IMR-90 (cell line): Measurements from ENCODE around the gene C12orf56. TPM values are rescaled to one million over a fixed set of nuclear protein-coding genes. Genes with fewer than 3 reads are reported as not detected.

Experiments used
- ATAC-seq: fragments of 200-7000 bp; cut with Tn5 transposase; 2 replicates; pipeline ENCODE4 v1.9.1; 2020; ENCODE audit warnings: low read depth, mild to moderate bottlenecking, moderate library complexity
- BruUV-seq: library from RNA; stranded (reverse); fragments of 400-500 nt; replicated peaks from 2 replicates; lab custom pipeline; 2021; lab: Mats Ljungman, UMichigan
- CTCF ChIA-PET: fragments of 300-600 bp; formaldehyde crosslinking; extraction: SDS; loops from one replicate; lab custom pipeline; 2021; ENCODE audit warnings: antibody characterized with exemption; lab: Yijun Ruan, JAX
- POLR2A ChIA-PET: fragments of 300-600 bp; sonication (Branson Sonifier 250); formaldehyde crosslinking; loops from one replicate; lab custom pipeline; 2022; ENCODE audit warnings: antibody characterized with exemption; ENCODE audit not compliant: unreplicated experiment; lab: Charles Lee
- DNase-seq: peaks from one replicate; pipeline ENCODE4 v3.0.0; 2013
- H2AFZ ChIP-seq: replicated peaks from 2 replicates; pipeline ENCODE3; 2013; ENCODE audit warnings: low read length, mild to moderate bottlenecking; ENCODE audit not compliant: poor library complexity
- H2AK5ac ChIP-seq: 2 replicates; pipeline ENCODE4 v1.6.1; 2013; ENCODE audit warnings: low read depth, low read length, inconsistent platforms
- H2AK9ac ChIP-seq: replicated peaks from 2 replicates; pipeline ENCODE3; 2013; ENCODE audit warnings: mild to moderate bottlenecking, low read depth, low read length, moderate library complexity; ENCODE audit not compliant: poor library complexity
- H2BK120ac ChIP-seq: 2 replicates; pipeline ENCODE4 v1.6.1; 2013; ENCODE audit warnings: low read depth, low read length, inconsistent platforms
- H2BK15ac ChIP-seq: 3 replicates; pipeline ENCODE4 v1.6.1; 2013; ENCODE audit warnings: low read depth, low read length, inconsistent platforms
- H2BK20ac ChIP-seq: 2 replicates; pipeline ENCODE4 v1.6.1; 2013; ENCODE audit warnings: low read depth, mild to moderate bottlenecking, inconsistent platforms, low read length, moderate library complexity
- H2BK5ac ChIP-seq: 2 replicates; pipeline ENCODE4 v1.6.1; 2013; ENCODE audit warnings: mild to moderate bottlenecking, low read depth, low read length, inconsistent platforms; ENCODE audit not compliant: poor library complexity, severe bottlenecking
- H3K14ac ChIP-seq: replicated peaks from 2 replicates; pipeline ENCODE4 v1.6.1; 2013; ENCODE audit warnings: low read depth, low read length, inconsistent platforms
- H3K18ac ChIP-seq: 2 replicates; pipeline ENCODE4 v1.6.1; 2013; ENCODE audit warnings: low read depth, low read length, control low read depth
- H3K23ac ChIP-seq: 2 replicates; pipeline ENCODE4 v1.6.1; 2013; ENCODE audit warnings: low read depth, low read length, inconsistent platforms
- H3K27ac ChIP-seq: 2 replicates; pipeline ENCODE4 v1.5.1; 2013; ENCODE audit warnings: mild to moderate bottlenecking, control low read depth, low read length; ENCODE audit not compliant: insufficient read depth
- H3K27me3 ChIP-seq: 2 replicates; pipeline ENCODE4 v1.6.1; 2013; ENCODE audit warnings: low read length; ENCODE audit not compliant: control insufficient read depth, insufficient read depth
- H3K36me3 ChIP-seq: 2 replicates; pipeline ENCODE4 v1.6.1; 2013; ENCODE audit warnings: low read length, mixed read lengths; ENCODE audit not compliant: control insufficient read depth, insufficient read depth
- H3K4ac ChIP-seq: 2 replicates; pipeline ENCODE4 v1.6.1; 2013; ENCODE audit warnings: low read depth, low read length, inconsistent platforms
- H3K4me1 ChIP-seq: 2 replicates; pipeline ENCODE4 v1.6.1; 2013; ENCODE audit warnings: low read length, mixed read lengths; ENCODE audit not compliant: control insufficient read depth, insufficient read depth
- H3K4me2 ChIP-seq: 2 replicates; pipeline ENCODE4 v1.6.1; 2013; ENCODE audit warnings: low read depth, mild to moderate bottlenecking, control low read depth, low read length, moderate library complexity
- H3K4me3 ChIP-seq: 2 replicates; pipeline ENCODE4 v1.5.1; 2013; ENCODE audit warnings: low read depth, mild to moderate bottlenecking, control low read depth, low read length, moderate library complexity; ENCODE audit not compliant: insufficient read depth
- H3K56ac ChIP-seq: 2 replicates; pipeline ENCODE4 v1.6.1; 2013; ENCODE audit warnings: low read length, inconsistent platforms; ENCODE audit not compliant: insufficient read depth; ENCODE audit errors: extremely low read depth
- H3K79me1 ChIP-seq, 2 experiments: 2 replicates each; pipeline ENCODE4 v1.6.1; 2013; ENCODE audit warnings: low read length in 2 of 2, inconsistent platforms in 1 of 2, low read depth in 1 of 2
- H3K9ac ChIP-seq: 2 replicates; pipeline ENCODE4 v1.6.1; 2013; ENCODE audit warnings: low read depth, low read length, control low read depth
- H3K9me1 ChIP-seq: 2 replicates; pipeline ENCODE4 v1.6.1; 2013; ENCODE audit warnings: low read length, inconsistent platforms; ENCODE audit not compliant: insufficient read depth
- H3K9me3 ChIP-seq: 2 replicates; pipeline ENCODE4 v1.6.1; 2013; ENCODE audit warnings: low read length; ENCODE audit not compliant: control insufficient read depth, insufficient read depth
- H4K20me1 ChIP-seq: 2 replicates; pipeline ENCODE4 v1.6.1; 2013; ENCODE audit warnings: low read length, inconsistent platforms; ENCODE audit not compliant: insufficient read depth
- H4K5ac ChIP-seq: 2 replicates; pipeline ENCODE4 v1.6.1; 2013; ENCODE audit warnings: mild to moderate bottlenecking, low read depth, low read length, control low read depth
- H4K8ac ChIP-seq, 2 experiments: 2 replicates each; pipeline ENCODE4 v1.6.1; 2013; ENCODE audit warnings: low read depth in 2 of 2, low read length in 2 of 2, control low read depth in 1 of 2, inconsistent platforms in 1 of 2
- H4K91ac ChIP-seq: 2 replicates; pipeline ENCODE4 v1.6.1; 2013; ENCODE audit warnings: low read depth, low read length, inconsistent platforms; ENCODE audit not compliant: insufficient read depth
- BHLHE40 ChIP-seq: fragments of 150-350 bp; IDR thresholded peaks from 2 replicates; pipeline ENCODE4 v1.6.1; 2016; ENCODE audit warnings: mild to moderate bottlenecking, low read depth, low read length
- CEBPB ChIP-seq: IDR thresholded peaks from 2 replicates; pipeline ENCODE4 v1.6.1; 2012; ENCODE audit warnings: low read depth, low read length, improper control_type of control experiment
- CHD1 ChIP-seq: IDR thresholded peaks from 2 replicates; pipeline ENCODE4 v1.6.1; 2012; ENCODE audit warnings: low read depth, low read length, improper control_type of control experiment
- FOS ChIP-seq: fragments of 150-350 bp; IDR thresholded peaks from 2 replicates; pipeline ENCODE4 v1.6.1; 2016; ENCODE audit warnings: low read depth, low read length
- MAFK ChIP-seq: IDR thresholded peaks from 2 replicates; pipeline ENCODE4 v1.6.1; 2012; ENCODE audit warnings: low read depth, low read length, improper control_type of control experiment
- MAZ ChIP-seq: IDR thresholded peaks from 2 replicates; pipeline ENCODE4 v1.6.1; 2012; ENCODE audit warnings: low read depth, mild to moderate bottlenecking, low read length, improper control_type of control experiment, moderate library complexity, borderline replicate concordance
- MXI1 ChIP-seq: IDR thresholded peaks from 2 replicates; pipeline ENCODE4 v1.6.1; 2012; ENCODE audit warnings: low read depth, mild to moderate bottlenecking, low read length, moderate library complexity, borderline replicate concordance
- NFE2L2 ChIP-seq: fragments of 150-350 bp; IDR thresholded peaks from 2 replicates; pipeline ENCODE4 v1.6.1; 2016; ENCODE audit warnings: low read depth, mild to moderate bottlenecking, low read length
- POLR2A ChIP-seq: IDR thresholded peaks from 2 replicates; pipeline ENCODE4 v1.6.1; 2012; ENCODE audit warnings: mild to moderate bottlenecking, low read depth, low read length
- RAD21 ChIP-seq: IDR thresholded peaks from 2 replicates; pipeline ENCODE4 v1.6.1; 2012; ENCODE audit warnings: low read length, improper control_type of control experiment
- RCOR1 ChIP-seq: IDR thresholded peaks from 2 replicates; pipeline ENCODE4 v1.6.1; 2012; ENCODE audit warnings: mild to moderate bottlenecking, low read length, improper control_type of control experiment; ENCODE audit not compliant: insufficient replicate concordance
- RFX5 ChIP-seq: IDR thresholded peaks from 2 replicates; pipeline ENCODE4 v1.8.0; 2012; ENCODE audit warnings: low read depth, mild to moderate bottlenecking, low read length, moderate library complexity
- SMC3 ChIP-seq: fragments of 150-350 bp; IDR thresholded peaks from 2 replicates; pipeline ENCODE4 v1.6.1; 2016; ENCODE audit warnings: low read depth, mild to moderate bottlenecking, antibody characterized with exemption, low read length, moderate library complexity
- WGBS, 2 experiments: methylation state at CpG; one replicate each; pipeline versions ENCODE4 v1.1.5 to v1.1.7; 2013; ENCODE audit warnings: missing lambda C conversion rate in 2 of 2; ENCODE audit not compliant: insufficient read length in 1 of 2; ENCODE audit errors: extremely low coverage in 2 of 2; 5-methylcytosine and 5-hydroxymethylcytosine counted together
- dilution Hi-C: fragments of 300-500 bp; cut with HindIII; formaldehyde crosslinking; loops from one replicate; pipeline ENCODE4 v1.14.3; 2018; ENCODE audit warnings: low sequenced_read_pairs; ENCODE audit not compliant: unreplicated experiment
- in situ Hi-C: fragments of 300-500 bp; cut with MboI; formaldehyde crosslinking; loops from 3 replicates; pipeline ENCODE4 v1.14.3; 2019; ENCODE audit warnings: low sequenced_read_pairs, inconsistent platforms, mixed read lengths
- intact Hi-C: fragments of 100-400 bp; cut with micrococcal nuclease; formaldehyde crosslinking; loops from 2 replicates; pipeline ENCODE4 v1.10.0; 2022
- polyA plus RNA-seq, 3 experiments: library from polyadenylated mRNA; depleted of rRNA; stranded (reverse); fragments of >200 nt; gene quantifications; 2 replicates each; pipeline ENCODE4 v1.2.3, GENCODE V29; 2012; ENCODE audit warnings: low replicate concordance in 1 of 3
- total RNA-seq: library from RNA; depleted of rRNA; stranded (reverse); fragments of >200 nt; gene quantifications from 2 replicates; pipeline ENCODE4 v1.2.3, GENCODE V29; 2012
- TF ChIP-seq, protein P1 (sequence below): conservative IDR thresholded peaks from 2 replicates; pipeline ENCODE4 v1.5.1; 2012; ENCODE audit warnings: mild to moderate bottlenecking, low read depth, low read length, improper control_type of control experiment
- TF ChIP-seq, protein P2 (sequence below): fragments of 150-350 bp; IDR thresholded peaks from 2 replicates; pipeline ENCODE4 v1.6.1; 2017; ENCODE audit warnings: mild to moderate bottlenecking, antibody characterized with exemption, low read length, low read depth
- TF ChIP-seq, protein P3 (sequence below): fragments of 150-350 bp; IDR thresholded peaks from 2 replicates; pipeline ENCODE4 v1.6.1; 2016; ENCODE audit warnings: low read depth, mild to moderate bottlenecking, low read length, moderate library complexity, borderline replicate concordance

Gene C12orf56
- total and polyA plus RNA-seq, 2 of the 4 experiments (the other 2 are of a cell fraction) = 0.09 TPM; not detected in 1

DNA sequence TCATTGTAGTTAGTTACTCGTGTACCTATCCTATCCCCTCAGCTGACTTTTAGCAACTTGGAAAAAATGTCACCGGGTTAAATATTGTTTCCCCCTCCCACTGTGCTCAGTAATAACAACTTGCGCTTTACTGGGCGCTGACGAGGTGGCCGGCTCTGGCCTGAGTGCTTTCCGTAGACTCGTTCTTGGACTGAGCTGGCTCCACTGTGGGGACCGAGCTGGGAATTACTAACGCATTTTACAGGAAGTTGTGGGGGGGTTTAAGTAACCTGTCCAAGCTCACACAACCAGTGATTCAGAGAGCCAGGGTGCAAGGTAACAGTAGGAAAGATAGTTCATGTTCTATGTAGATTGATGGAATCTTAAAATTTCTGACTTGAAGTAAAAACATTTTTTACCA lies 86.0 kb downstream of the C12orf56 start:
- Histone ChIP-seq H4K91ac (no peak overlapping the region), H3K9ac (no peak overlapping the region), H3K36me3 (no peaks in the 10 kb centered on the region), H3K4me1 (no peaks in the 10 kb centered on the region), H3K79me1 (no peaks in the 10 kb centered on the region), H3K27me3 (peaks cover 9% of the 10 kb centered on the region), H3K9me1 (no peaks in the 10 kb centered on the region), H3K4me2 (no peak overlapping the region), H4K5ac (no peak overlapping the region), H3K9me3 (no peaks in the 10 kb centered on the region), H2AK5ac (no peak overlapping the region), H2AK9ac (no peak overlapping the region), H2BK5ac (no peak overlapping the region), H3K4me3 (no peak overlapping the region), H3K4ac (no peak overlapping the region), H3K18ac (no peak overlapping the region), H2BK120ac (no peak overlapping the region), H2BK20ac (no peak overlapping the region), H3K23ac (no peak overlapping the region), H4K20me1 (no peaks in the 10 kb centered on the region), H4K8ac (no peak overlapping the region), H3K14ac (no peak overlapping the region), H3K56ac (no peak overlapping the region), H2AFZ (no peak overlapping the region), H2BK15ac (no peak overlapping the region), H3K27ac (no peak overlapping the region)
- ChIA-PET CTCF (no interaction called here), POLR2A (no interaction called here)
- DNase-seq (no peak), ATAC-seq (no peak)
- 54% methylated on average over 7 of the region's 10 CpGs; no CpG with 5 or more reads in 1 of the 2 experiments for WGBS, 2 experiments
- intact Hi-C loops = loop anchor here (10.0 kb wide), 1 partner anchor 70 kb away; no protein-coding TSS in a partner anchor
- TF ChIP-seq, protein P1, sequence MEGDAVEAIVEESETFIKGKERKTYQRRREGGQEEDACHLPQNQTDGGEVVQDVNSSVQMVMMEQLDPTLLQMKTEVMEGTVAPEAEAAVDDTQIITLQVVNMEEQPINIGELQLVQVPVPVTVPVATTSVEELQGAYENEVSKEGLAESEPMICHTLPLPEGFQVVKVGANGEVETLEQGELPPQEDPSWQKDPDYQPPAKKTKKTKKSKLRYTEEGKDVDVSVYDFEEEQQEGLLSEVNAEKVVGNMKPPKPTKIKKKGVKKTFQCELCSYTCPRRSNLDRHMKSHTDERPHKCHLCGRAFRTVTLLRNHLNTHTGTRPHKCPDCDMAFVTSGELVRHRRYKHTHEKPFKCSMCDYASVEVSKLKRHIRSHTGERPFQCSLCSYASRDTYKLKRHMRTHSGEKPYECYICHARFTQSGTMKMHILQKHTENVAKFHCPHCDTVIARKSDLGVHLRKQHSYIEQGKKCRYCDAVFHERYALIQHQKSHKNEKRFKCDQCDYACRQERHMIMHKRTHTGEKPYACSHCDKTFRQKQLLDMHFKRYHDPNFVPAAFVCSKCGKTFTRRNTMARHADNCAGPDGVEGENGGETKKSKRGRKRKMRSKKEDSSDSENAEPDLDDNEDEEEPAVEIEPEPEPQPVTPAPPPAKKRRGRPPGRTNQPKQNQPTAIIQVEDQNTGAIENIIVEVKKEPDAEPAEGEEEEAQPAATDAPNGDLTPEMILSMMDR = no peak
- no peak for TF ChIP-seq BHLHE40
- TF ChIP-seq CEBPB = no peak
- no peak for TF ChIP-seq SMC3
- TF ChIP-seq POLR2A = no peak
- TF ChIP-seq NFE2L2 = no peak
- TF ChIP-seq, protein P2, sequence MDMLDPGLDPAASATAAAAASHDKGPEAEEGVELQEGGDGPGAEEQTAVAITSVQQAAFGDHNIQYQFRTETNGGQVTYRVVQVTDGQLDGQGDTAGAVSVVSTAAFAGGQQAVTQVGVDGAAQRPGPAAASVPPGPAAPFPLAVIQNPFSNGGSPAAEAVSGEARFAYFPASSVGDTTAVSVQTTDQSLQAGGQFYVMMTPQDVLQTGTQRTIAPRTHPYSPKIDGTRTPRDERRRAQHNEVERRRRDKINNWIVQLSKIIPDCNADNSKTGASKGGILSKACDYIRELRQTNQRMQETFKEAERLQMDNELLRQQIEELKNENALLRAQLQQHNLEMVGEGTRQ = no peak
- no peak for TF ChIP-seq RCOR1
- TF ChIP-seq CHD1 = no peak
- TF ChIP-seq FOS = no peak
- no peak for TF ChIP-seq MAFK
- TF ChIP-seq RAD21 = no peak
- no peak for TF ChIP-seq RFX5
- TF ChIP-seq MAZ = no peak
- TF ChIP-seq, protein P3, sequence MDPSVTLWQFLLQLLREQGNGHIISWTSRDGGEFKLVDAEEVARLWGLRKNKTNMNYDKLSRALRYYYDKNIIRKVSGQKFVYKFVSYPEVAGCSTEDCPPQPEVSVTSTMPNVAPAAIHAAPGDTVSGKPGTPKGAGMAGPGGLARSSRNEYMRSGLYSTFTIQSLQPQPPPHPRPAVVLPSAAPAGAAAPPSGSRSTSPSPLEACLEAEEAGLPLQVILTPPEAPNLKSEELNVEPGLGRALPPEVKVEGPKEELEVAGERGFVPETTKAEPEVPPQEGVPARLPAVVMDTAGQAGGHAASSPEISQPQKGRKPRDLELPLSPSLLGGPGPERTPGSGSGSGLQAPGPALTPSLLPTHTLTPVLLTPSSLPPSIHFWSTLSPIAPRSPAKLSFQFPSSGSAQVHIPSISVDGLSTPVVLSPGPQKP = no peak
- TF ChIP-seq MXI1 = no peak
- no TSS peak for BruUV-seq
- in situ Hi-C loops = no loop called here
- dilution Hi-C loops = no loop called here
